Ishikawa (cell line): ENCODE results near the gene EPS8L3.

ENCODE experiments used
- CEBPB ChIP-seq: IDR thresholded peaks from 2 replicates; pipeline ENCODE4 v1.6.1; 2012
- CREB1 ChIP-seq: IDR thresholded peaks from 2 replicates; pipeline ENCODE4 v1.6.1; 2012; ENCODE audit warnings: low read depth
- EGR1 ChIP-seq: IDR thresholded peaks from 2 replicates; pipeline ENCODE4 v1.6.1; 2012
- EP300 ChIP-seq: IDR thresholded peaks from 2 replicates; pipeline ENCODE4 v1.6.1; 2012; ENCODE audit warnings: borderline replicate concordance
- FOXM1 ChIP-seq: IDR thresholded peaks from 2 replicates; pipeline ENCODE4 v1.6.1; 2012; ENCODE audit warnings: low read depth, borderline replicate concordance
- NFIC ChIP-seq: IDR thresholded peaks from 2 replicates; pipeline ENCODE4 v1.6.1; 2012
- RAD21 ChIP-seq: IDR thresholded peaks from 2 replicates; pipeline ENCODE4 v1.6.1; 2012; ENCODE audit warnings: low read depth
- REST ChIP-seq: IDR thresholded peaks from 2 replicates; pipeline ENCODE4 v1.6.1; 2012; ENCODE audit warnings: low read depth, mild to moderate bottlenecking
- TAF1 ChIP-seq: IDR thresholded peaks from 2 replicates; pipeline ENCODE4 v1.6.1; 2012; ENCODE audit warnings: low read depth, mild to moderate bottlenecking
- TCF12 ChIP-seq: IDR thresholded peaks from 2 replicates; pipeline ENCODE4 v1.6.1; 2012; ENCODE audit warnings: low read depth
- TEAD4 ChIP-seq: IDR thresholded peaks from 2 replicates; pipeline ENCODE4 v1.6.1; 2012
- YY1 ChIP-seq: IDR thresholded peaks from 2 replicates; pipeline ENCODE4 v1.6.1; 2012; ENCODE audit warnings: low read depth
- ZBTB7A ChIP-seq: IDR thresholded peaks from 2 replicates; pipeline ENCODE4 v1.6.1; 2012; ENCODE audit warnings: low read depth
- TF ChIP-seq, protein P1 (sequence below): IDR thresholded peaks from 2 replicates; pipeline ENCODE4 v1.6.1; 2012
- TF ChIP-seq, protein P2 (sequence below): IDR thresholded peaks from 2 replicates; pipeline ENCODE4 v1.6.1; 2012

Gene EPS8L3

GRCh38 chr1:109780982-109781381 lies 17.3 kb upstream of the EPS8L3 start:
- TF ChIP-seq REST, result no peak
- no peak for TF ChIP-seq TAF1
- no peak for TF ChIP-seq RAD21
- TF ChIP-seq, protein P1, sequence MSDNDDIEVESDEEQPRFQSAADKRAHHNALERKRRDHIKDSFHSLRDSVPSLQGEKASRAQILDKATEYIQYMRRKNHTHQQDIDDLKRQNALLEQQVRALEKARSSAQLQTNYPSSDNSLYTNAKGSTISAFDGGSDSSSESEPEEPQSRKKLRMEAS, result no peak
- no peak for TF ChIP-seq FOXM1
- no peak for TF ChIP-seq ZBTB7A
- no peak for TF ChIP-seq EGR1

DNA sequence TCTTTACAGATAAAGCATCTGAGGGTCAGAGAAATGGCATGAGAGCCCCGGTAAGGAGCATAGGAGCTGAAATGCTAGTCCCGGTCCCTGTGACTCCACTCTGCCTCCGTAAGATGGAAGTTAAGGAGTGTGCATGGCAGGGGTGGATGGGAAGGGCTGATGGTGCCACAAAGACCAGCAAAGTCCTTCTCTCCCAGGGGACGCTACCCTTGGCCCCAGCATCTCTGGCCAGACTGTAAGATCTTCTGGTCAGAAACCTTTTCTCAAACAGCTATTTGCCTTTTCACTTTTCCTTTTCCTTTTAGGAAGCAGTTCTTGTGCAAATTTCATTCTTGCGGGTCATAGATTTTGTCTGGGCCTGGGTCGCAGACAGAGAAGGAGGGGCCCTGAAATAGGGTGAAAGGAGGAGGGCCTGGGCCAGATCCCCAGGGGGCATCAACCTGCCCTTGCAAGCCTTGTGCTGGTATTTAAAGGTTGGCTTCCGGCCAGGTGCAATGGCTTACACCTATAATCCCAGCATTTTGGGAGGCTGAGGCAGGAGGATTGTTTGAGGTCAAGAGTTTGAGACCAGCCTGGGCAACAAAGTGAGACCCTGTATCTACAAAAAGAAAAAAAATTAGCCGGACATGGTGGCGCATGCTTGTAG lies 14.4 kb upstream of the EPS8L3 start:
- TF ChIP-seq ZBTB7A, result no peak
- TF ChIP-seq TCF12, result no peak
- TF ChIP-seq TEAD4, result no peak
- TF ChIP-seq, protein P2, sequence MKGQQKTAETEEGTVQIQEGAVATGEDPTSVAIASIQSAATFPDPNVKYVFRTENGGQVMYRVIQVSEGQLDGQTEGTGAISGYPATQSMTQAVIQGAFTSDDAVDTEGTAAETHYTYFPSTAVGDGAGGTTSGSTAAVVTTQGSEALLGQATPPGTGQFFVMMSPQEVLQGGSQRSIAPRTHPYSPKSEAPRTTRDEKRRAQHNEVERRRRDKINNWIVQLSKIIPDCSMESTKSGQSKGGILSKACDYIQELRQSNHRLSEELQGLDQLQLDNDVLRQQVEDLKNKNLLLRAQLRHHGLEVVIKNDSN, result no peak
- no peak for TF ChIP-seq FOXM1
- no peak for TF ChIP-seq EP300

GRCh38 chr1:109777436-109777835 lies 13.7 kb upstream of the EPS8L3 start:
- no peak for TF ChIP-seq TCF12
- TF ChIP-seq TAF1, result no peak
- TF ChIP-seq TEAD4, result no peak
- TF ChIP-seq, protein P1, result no peak
- no peak for TF ChIP-seq REST
- TF ChIP-seq NFIC, result no peak
- no peak for TF ChIP-seq YY1
- no peak for TF ChIP-seq RAD21
- no peak for TF ChIP-seq EGR1
- no peak for TF ChIP-seq ZBTB7A

GRCh38 chr1:109776911-109777310 lies 13.2 kb upstream of the EPS8L3 start:
- no peak for TF ChIP-seq EP300
- peak; percentile 100 for TF ChIP-seq RAD21

GRCh38 chr1:109776206-109776835 lies 12.6 kb upstream of the EPS8L3 start:
- TF ChIP-seq EP300 (no peak), CREB1 (no peak), TCF12 (no peak), CEBPB (no peak), ZBTB7A (no peak)
- TF ChIP-seq, protein P2, result no peak
- TF ChIP-seq, protein P1, result no peak

DNA sequence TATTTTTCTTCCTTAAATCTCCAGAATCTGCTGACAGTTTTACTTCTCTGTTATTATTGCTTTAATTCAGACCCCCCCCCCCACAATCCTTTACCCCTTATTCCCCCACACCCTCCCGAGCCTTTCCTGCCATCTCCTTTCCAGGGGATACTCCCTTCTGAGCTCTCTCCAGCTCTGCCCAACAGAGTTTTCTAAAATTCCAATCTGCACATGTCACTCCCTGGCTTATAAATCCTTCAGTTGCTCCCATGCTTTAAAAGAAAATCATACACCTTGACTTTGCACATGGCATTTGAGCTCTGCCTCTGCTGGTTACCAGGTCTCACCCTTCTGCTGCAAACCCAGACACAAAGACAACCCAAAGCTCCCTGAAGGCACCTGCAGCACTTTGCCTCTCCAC lies 11.7 kb upstream of the EPS8L3 start:
- no peak for TF ChIP-seq EP300
- TF ChIP-seq, protein P1, result no peak
- TF ChIP-seq YY1, result no peak
- TF ChIP-seq CREB1, result no peak
- no peak for TF ChIP-seq ZBTB7A
- no peak for TF ChIP-seq RAD21
